Activated naive CD4-positive, alpha-beta T cell treated with anti-CD3 and anti-CD28 coated beads, Interleukin-2, amount 10 ng/mL, durations not matched to agents 7 days and 5 days (primary cell): Measurements from ENCODE around the gene TOMM70.
A peak's percentile ranks its signal among the peaks of the same experiment; 100 is the strongest.

ENCODE experiments used
- CTCF ChIA-PET: fragments of 350-600 bp; sonication (Branson Sonifier 250); formaldehyde crosslinking; loops from one replicate; lab custom pipeline; 2021; ENCODE audit warnings: antibody characterized with exemption; lab: Charles Lee
- DNase-seq: peaks from one replicate; pipeline ENCODE4 v3.0.0-alpha.2; 2020
- H3K27ac Mint-ChIP-seq: one replicate; pipeline ENCODE4 v1.8.0; 2021; ENCODE audit warnings: mild to moderate bottlenecking, moderate library complexity, mixed read lengths
- H3K27me3 Mint-ChIP-seq: one replicate; pipeline ENCODE4 v1.8.0; 2021; ENCODE audit warnings: mild to moderate bottlenecking, mixed read lengths
- H3K36me3 Mint-ChIP-seq: one replicate; pipeline ENCODE4 v1.8.0; 2021; ENCODE audit warnings: mixed read lengths
- H3K4me1 Mint-ChIP-seq: one replicate; pipeline ENCODE4 v1.8.0; 2021; ENCODE audit warnings: mixed read lengths
- H3K4me3 Mint-ChIP-seq: one replicate; pipeline ENCODE4 v1.8.0; 2021; ENCODE audit warnings: mild to moderate bottlenecking, moderate library complexity, mixed read lengths
- H3K9me3 Mint-ChIP-seq: one replicate; pipeline ENCODE4 v1.8.0; 2021; ENCODE audit warnings: mixed read lengths

Gene TOMM70

DNA sequence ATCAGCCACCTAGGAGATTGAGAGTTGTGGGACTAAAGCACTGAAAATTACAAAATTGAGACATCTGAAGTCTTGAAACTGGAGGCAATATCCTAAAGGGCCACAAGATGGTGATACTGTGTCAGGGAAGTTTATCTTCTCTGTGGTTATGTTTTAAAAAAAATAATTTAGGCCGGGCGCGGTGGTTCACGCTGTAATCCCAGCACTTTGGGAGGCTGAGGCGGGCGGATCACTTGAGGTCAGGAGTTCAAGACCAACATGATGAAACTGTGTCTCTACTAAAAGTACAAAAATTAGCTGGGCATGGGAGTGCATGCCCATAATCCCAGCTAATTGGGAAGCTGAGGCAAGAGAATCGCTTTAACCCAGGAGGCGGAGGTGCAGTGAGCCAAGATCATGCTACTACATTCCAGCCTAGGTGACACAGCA is 84.2 kb downstream of the TOMM70 start:
- peak overlapping the region; percentile 38 for H3K27ac Mint-ChIP-seq
- peaks cover 15% of the 10 kb centered on the region for H3K36me3 Mint-ChIP-seq
- CTCF ChIA-PET: interaction anchor here (0.7 to 3.6 kb wide), 16 partner anchors 11 to 485 kb away, joined by 3 to 46 read pairs (median 5); partner anchors contain the start of gene NIT2
- H3K9me3 Mint-ChIP-seq: no peaks in the 10 kb centered on the region
- no peaks in the 10 kb centered on the region for H3K27me3 Mint-ChIP-seq
- H3K4me1 Mint-ChIP-seq: peaks cover 19% of the 10 kb centered on the region
- no peak overlapping the region for H3K4me3 Mint-ChIP-seq
- DNase-seq: peak; percentile 55
